MV-4-11 (cell line): ENCODE results near the gene SURF4.
"Not testable (repeated sequence)": the region's sequence is repeated elsewhere in the genome, so short reads cannot be mapped to it uniquely, and the experiment has no call there.

Experiments
- DNase-seq: peaks from one replicate; lab custom pipeline; 2025; lab: John Stamatoyannopoulos, UW

SURF4 gene

GRCh38 chr9:133397370-133397769 lies 21.5 kb upstream of the SURF4 start:
- DNase-seq = no peak

DNA sequence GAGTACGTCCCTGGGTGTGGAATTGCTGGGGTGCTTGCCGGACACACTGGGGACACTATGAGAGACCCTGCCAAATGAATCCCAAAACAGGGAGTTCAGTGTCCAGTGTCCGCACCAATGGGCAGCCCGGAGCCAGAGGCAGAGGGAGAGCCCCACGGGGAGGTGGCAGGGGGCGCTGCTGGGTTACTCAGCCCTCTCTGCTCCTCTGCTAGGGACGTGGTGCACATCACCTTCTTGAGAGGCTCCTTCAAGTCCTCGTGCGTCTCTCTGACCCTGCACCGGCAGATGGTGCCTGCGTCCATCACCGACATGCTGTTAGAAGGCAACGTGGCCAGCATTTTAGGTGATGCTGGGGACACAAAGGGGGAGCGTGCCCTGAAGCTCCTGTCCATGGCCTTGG lies 21.1 kb upstream of the SURF4 start:
- no peak for DNase-seq

- DNase-seq = no peak
Measured at GRCh38 chr9:133394687-133395271, 18.9 kb upstream of the SURF4 start.

DNA sequence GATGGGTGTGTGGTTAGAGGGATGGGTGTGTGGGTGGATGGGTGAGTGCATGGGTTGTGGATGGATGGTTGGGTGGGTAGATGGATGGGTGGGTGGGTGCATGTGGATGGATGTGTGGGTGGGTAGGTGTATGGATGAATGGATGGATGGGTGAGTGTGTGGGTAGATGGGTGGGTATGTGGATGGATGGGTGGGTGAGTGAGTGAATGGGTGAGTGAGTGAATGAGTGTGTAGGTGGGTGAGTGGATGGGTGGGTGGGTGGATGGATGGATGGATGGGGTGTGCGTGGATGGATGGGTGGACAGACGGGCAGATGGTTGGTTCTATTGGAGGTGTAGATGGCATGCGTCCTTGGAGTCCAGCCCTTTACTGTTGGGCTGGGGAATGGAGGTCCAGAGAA lies 17.5 kb upstream of the SURF4 start:
- DNase-seq = no peak

GRCh38 chr9:133392308-133392707 lies 16.4 kb upstream of the SURF4 start:
- not testable (repeated sequence) for DNase-seq

- not testable (repeated sequence) for DNase-seq
Measured at GRCh38 chr9:133391449-133391848, 15.6 kb upstream of the SURF4 start.

GRCh38 chr9:133390713-133391112 lies 14.9 kb upstream of the SURF4 start:
- DNase-seq = no peak

GRCh38 chr9:133389562-133389961 lies 13.7 kb upstream of the SURF4 start:
- DNase-seq = no peak

GRCh38 chr9:133389025-133389557 lies 13.2 kb upstream of the SURF4 start:
- no peak for DNase-seq

GRCh38 chr9:133387680-133388079 lies 11.8 kb upstream of the SURF4 start:
- DNase-seq = no peak

DNA sequence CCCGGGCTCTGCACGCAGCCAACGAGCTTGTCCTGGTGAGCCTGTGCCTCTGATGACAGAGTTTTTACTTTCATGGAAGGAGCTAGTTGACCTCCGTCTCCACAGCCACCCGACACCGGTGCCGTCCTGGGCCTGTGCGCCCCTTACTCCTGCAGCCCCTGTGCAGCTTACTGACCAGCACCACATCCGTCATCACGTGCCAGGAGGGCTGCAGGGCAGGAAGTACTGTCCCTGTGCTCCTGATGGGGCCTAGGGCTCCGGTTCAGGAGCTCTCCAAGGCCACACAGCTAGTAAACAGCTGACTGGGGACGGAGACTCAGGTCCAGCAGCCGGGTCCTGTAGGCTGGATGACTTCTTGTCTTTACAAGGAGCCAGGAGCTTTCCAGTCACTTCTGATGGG lies 10.5 kb upstream of the SURF4 start:
- no peak for DNase-seq

DNA sequence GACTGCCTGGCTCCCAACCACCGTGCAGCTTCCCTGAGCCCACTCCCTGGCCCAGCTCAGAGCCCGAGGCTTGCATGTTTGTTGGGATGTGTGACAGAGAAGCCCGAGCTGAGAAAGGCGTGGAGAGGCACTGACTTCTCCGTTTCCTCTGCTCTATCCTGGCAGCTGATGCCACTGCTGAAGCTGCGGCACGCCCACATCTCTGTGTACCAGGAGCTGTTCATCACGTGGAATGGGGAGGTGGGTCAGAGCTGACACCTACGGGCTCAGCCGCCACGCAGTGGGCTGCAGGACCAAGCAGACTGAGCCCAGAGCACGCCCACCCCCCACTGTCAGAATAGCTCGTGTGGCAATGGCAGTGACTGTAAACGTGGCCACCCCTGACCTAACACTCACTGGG lies 9.6 kb upstream of the SURF4 start:
- no peak for DNase-seq

DNA sequence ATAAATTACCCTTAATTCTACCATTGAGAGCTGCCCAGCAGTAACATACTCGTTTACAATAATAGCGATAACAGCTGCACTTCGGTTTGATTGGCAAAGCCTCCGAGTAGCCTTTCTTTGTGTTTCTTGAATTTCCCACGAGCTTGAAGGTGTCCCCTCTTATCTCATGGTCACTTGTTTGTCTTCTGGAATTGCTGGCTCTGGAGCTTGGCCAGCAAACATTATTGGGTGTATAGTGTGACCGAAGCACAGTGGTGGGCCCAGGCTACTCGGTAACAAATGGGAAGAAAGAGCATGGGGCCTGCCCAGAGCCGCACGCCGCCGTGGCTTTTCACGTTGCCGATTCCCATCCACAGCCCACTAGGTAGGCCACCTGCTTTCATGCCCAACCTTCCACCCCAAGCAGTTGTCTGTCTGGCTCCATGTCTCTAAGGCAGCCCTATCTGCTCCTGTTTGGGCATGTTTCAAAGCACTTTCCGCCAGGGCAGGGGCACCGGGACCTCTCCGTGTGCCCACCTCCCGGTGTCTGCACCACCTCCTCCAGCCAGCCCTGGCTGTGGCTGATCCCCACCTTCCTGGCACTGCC lies 9.0 kb upstream of the SURF4 start:
- no peak for DNase-seq

GRCh38 chr9:133383438-133383837 lies 7.6 kb upstream of the SURF4 start:
- no peak for DNase-seq

DNA sequence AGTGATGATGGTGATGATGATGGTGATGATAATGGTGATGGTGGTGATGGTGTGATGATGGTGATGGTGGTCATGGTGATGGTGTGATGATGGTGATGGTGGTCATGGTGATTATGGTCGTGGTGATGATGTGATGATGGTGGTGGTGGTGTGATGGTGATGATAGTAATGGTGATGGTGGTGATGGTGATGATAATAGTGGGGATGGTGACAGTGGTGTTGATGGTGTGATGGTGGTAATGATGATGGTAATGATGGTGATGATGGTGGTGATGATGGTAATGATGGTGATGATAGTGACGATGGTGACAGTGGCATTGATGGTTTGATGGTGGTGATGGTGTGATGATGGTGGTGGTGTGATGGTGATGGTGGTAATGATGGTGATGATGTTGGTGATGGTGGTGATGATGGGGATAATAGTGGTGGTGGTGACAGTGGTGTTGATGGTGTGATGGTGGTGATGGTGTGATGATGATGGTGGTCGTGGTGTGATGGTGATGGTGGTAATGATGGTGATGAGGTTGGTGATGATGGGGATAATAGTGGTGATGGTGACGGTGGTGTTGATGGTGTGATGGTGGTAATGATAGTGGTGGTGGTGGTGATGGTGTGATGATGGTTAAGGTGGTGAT lies 6.8 kb upstream of the SURF4 start:
- no peak for DNase-seq

- no peak for DNase-seq
Measured at GRCh38 chr9:133380734-133381133, 4.9 kb upstream of the SURF4 start.

DNA sequence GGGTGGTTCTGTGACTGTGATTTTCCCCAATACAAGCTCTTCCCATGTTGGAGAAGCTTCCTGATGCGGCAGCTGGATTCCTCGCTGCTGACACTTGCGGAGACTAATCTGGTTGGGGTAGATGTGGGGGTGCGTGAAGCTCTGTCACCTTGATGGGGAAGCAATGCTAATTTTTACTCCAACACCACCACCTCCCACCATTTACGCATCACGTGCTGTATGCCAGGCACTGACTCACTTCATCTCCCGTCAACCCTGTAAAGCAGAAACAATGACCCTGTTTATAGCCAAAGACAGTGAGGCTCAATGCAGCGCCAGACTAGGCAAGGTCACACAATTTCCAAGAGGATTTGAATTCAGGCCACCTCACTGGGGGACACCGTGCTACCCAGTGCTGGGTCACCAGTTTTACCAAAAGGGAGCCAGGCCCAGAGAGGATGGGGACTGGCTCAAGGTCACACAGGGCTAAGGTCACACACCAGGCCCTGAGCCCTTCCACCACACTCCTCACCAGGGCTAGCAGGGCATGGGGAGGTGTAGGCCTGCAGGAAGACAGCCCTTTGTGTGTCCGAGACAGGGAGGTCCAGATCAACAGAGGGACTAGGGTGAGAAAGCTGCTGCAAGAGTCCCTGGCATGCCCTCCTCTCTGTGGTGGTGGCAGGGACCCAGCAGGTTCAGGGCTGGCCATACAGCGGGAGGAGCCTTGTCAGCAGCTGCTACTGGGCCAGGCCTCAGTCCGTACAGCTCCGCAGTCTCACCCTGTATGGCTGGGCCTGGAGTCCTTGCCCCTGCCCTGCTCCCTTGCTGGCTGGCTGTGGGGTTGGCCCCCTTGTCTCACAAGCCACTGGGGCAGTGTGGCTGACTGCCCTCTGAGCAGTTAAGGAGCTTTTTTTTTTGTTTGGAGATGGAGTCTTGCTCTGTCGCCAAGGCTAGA lies 3.6 kb upstream of the SURF4 start:
- DNase-seq = no peak

DNA sequence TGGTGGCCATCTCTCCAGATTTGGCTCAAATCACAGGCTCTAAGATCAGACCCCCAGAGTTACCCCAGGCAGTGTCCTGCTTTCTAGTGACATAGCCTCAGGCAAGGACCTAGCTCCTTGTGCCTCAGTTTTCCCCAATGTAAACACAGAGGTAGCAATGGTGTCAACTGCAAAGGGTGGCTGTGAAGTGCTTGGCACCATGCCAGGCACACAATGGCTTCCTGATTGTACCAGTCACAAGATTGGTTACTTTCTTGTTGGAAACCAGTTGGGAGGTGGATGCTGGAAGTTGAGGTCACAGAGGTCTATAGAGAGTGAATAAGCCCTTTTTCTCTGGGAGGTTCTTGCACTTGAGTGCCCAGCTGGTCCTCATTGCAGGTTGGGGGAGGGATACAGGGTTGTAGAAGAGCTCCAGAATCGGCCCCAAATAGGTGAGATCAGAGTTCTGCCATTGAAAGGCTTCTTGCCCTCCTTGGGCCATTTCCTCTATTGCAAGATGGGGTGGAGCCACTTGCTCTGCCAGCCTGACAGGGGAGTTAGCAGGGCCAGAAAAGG lies 2.6 kb upstream of the SURF4 start:
- DNase-seq = no peak

- DNase-seq = no peak
Measured at GRCh38 chr9:133377721-133378216, 1.9 kb upstream of the SURF4 start.

- DNase-seq = not testable (repeated sequence)
Measured at GRCh38 chr9:133377280-133377679, 1.4 kb upstream of the SURF4 start.

GRCh38 chr9:133375116-133375723 lies 640 bp downstream of the SURF4 start:
- peak; percentile 53 for DNase-seq
